Measurements from ENCODE around the gene RBM41.

RBM41 gene

DNA sequence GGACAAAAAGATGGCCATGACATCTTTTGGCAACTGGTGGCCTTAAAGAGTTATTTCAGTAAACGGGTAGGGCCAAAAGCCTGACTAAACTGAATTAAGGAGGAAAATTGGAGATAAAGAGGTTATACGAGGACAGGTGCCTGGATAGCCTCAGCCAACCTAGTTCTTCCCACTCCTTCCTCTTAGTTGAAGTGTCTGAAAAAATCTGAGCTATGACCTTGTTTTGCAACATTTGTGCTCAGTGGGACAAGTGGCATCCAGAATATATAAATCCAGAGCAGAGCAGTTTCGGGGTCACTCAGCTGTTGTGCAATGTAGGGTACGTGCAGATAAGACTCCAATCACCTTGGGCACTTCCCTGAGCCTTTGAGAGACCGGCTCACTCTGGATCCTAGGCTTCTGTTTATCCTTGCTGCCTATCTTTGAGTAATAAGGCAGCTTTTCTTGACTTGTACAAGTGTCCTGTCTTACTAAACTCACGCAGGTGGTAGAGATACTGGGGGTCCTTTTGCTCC lies 68.4 kb downstream of the RBM41 start:
- DNase-seq, result no peak
- Histone ChIP-seq H3K9me3 (ENCODE audit: severe bottlenecking) (no peaks in the 10 kb centered on the region), H3K27me3 (ENCODE audit: insufficient read depth, low read depth, severe bottlenecking) (peaks cover 4% of the 10 kb centered on the region), H3K4me3 (ENCODE audit: low read depth, low read length) (no peak overlapping the region), H3K27ac (no peak overlapping the region), H3K36me3 (no peaks in the 10 kb centered on the region)
- TF ChIP-seq, protein P1, sequence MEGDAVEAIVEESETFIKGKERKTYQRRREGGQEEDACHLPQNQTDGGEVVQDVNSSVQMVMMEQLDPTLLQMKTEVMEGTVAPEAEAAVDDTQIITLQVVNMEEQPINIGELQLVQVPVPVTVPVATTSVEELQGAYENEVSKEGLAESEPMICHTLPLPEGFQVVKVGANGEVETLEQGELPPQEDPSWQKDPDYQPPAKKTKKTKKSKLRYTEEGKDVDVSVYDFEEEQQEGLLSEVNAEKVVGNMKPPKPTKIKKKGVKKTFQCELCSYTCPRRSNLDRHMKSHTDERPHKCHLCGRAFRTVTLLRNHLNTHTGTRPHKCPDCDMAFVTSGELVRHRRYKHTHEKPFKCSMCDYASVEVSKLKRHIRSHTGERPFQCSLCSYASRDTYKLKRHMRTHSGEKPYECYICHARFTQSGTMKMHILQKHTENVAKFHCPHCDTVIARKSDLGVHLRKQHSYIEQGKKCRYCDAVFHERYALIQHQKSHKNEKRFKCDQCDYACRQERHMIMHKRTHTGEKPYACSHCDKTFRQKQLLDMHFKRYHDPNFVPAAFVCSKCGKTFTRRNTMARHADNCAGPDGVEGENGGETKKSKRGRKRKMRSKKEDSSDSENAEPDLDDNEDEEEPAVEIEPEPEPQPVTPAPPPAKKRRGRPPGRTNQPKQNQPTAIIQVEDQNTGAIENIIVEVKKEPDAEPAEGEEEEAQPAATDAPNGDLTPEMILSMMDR (IDR thresholded peaks at IDR 0.05; ENCODE audit: low read depth, low read length), result no peak

GRCh38 chrX:107047622-107048021 lies 71.0 kb downstream of the RBM41 start:
- no peak for DNase-seq
- no peaks in the 10 kb centered on the region for H3K36me3 ChIP-seq
- H3K27me3 ChIP-seq (ENCODE audit: insufficient read depth, low read depth, severe bottlenecking), result peaks cover 9% of the 10 kb centered on the region
- no peak overlapping the region for H3K27ac ChIP-seq
- no peak overlapping the region for H3K4me3 ChIP-seq (ENCODE audit: low read depth, low read length)
- no peaks in the 10 kb centered on the region for H3K9me3 ChIP-seq (ENCODE audit: severe bottlenecking)
- TF ChIP-seq, protein P1 (IDR thresholded peaks at IDR 0.05; ENCODE audit: low read depth, low read length), result no peak

- DNase-seq, result no peak
- TF ChIP-seq, protein P1 (IDR thresholded peaks at IDR 0.05; ENCODE audit: low read depth, low read length), result no peak
- Histone ChIP-seq H3K4me3 (ENCODE audit: low read depth, low read length) (no peak overlapping the region), H3K9me3 (ENCODE audit: severe bottlenecking) (no peaks in the 10 kb centered on the region), H3K27me3 (ENCODE audit: insufficient read depth, low read depth, severe bottlenecking) (peaks cover 10% of the 10 kb centered on the region), H3K36me3 (no peaks in the 10 kb centered on the region), H3K27ac (no peak overlapping the region)
These were observed 88.9 kb downstream of the RBM41 start for GRCh38 chrX:107029752-107030151.

- TF ChIP-seq, protein P1 (IDR thresholded peaks at IDR 0.05; ENCODE audit: low read depth, low read length), result peak; percentile 60
- Histone ChIP-seq H3K36me3 (no peaks in the 10 kb centered on the region), H3K9me3 (ENCODE audit: severe bottlenecking) (no peaks in the 10 kb centered on the region), H3K4me3 (ENCODE audit: low read depth, low read length) (no peak overlapping the region), H3K27me3 (ENCODE audit: insufficient read depth, low read depth, severe bottlenecking) (peaks cover 5% of the 10 kb centered on the region), H3K27ac (no peak overlapping the region)
- no peak for DNase-seq
These were observed 93.1 kb downstream of the RBM41 start for GRCh38 chrX:107025545-107025944.

DNA sequence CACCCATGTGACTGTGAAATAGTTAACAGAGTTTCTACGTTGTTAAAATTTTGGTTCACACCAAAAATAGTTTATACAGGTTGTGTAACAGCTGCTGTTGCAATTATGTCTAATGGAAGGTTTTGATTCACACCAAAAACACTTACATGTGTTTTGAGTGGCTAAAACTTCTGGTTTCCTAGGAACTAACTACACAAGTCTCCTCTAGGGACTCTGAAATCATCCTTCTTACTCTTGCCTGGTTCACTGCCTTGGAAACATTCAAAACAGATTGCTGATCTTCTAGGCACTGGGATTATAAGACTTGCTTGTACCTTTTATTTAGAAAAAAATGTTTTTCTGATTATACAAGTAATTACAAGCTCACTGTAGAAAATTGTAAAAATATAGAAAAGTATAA lies 103.7 kb downstream of the RBM41 start:
- no peak overlapping the region for H3K27ac ChIP-seq
- TF ChIP-seq, protein P1 (IDR thresholded peaks at IDR 0.05; ENCODE audit: low read depth, low read length), result no peak
- no peaks in the 10 kb centered on the region for H3K9me3 ChIP-seq (ENCODE audit: severe bottlenecking)
- H3K4me3 ChIP-seq (ENCODE audit: low read depth, low read length), result no peak overlapping the region
- DNase-seq, result no peak
- H3K36me3 ChIP-seq, result no peaks in the 10 kb centered on the region
- no peaks in the 10 kb centered on the region for H3K27me3 ChIP-seq (ENCODE audit: insufficient read depth, low read depth, severe bottlenecking)
